ENCODE measurements around the gene RLN3.
"Not testable (repeated sequence)": the region's sequence is repeated elsewhere in the genome, so short reads cannot be mapped to it uniquely, and the experiment has no call there.

GRCh38 chr19:14050961-14051360, 23.0 kb downstream of the RLN3 start:
- TF ChIP-seq EP300, CTCF, POLR2A, POLR2AphosphoS5 (IDR thresholded peaks at IDR 0.05): not testable (repeated sequence)
